GM21529 (cell line): ENCODE data around the gene PDCD11.
"Not testable (repeated sequence)": the region's sequence is repeated elsewhere in the genome, so short reads cannot be mapped to it uniquely, and the experiment has no call there.

Experiments
- ATAC-seq: cut with Tn5 transposase; IDR thresholded peaks from one replicate; pipeline ENCODE4 v1.9.1; 2021; ENCODE audit not compliant: unreplicated experiment

Gene PDCD11

DNA sequence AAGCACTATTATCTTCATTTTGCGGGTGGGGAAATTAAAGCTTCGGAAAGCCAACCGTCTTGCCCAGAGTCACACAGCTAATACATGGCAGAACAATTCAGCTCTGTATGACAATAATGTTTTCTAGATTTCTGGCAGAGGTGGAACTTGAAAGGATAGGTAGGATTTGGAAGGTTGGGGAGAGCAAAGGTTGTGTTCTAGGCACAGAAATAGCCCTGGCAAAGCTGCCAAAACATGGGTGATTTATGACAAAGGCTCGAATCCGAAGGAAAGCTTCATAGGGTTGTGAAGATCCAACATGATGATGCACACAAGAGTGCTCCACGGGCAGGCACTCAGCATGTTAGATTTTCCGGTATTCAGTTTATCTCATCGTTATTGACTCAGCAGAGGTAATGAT, 19.2 kb downstream of the PDCD11 start:
- no peak for ATAC-seq

DNA sequence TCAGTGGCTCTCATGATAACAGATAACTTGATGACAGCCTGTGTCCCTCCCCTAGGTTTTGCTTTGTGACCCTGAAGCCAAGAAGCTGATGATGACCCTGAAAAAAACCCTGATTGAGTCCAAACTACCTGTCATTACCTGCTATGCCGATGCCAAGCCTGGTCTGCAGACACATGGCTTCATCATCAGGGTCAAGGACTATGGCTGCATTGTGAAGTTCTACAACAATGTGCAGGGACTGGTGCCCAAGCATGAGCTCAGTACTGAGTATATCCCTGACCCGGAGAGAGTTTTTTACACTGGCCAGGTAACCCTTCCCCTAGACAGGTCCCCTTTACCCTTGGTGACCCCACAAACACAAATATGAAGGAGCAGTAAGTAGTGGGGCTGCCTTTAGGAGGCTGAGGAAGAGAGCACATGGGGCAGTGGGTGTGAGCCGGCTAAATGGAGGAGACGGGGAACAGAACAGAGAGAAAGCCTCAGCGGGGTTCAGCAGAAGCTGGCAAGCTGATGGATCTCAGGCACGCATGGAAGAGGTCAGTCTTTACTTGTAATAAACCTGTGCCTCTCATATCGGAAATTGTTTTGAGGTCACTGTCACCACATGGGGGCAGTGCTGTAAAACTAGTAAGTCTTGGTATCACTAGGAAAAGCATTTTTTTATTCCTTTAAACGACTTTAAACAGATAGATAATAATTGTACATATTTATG, 20.2 kb downstream of the PDCD11 start:
- ATAC-seq = no peak

DNA sequence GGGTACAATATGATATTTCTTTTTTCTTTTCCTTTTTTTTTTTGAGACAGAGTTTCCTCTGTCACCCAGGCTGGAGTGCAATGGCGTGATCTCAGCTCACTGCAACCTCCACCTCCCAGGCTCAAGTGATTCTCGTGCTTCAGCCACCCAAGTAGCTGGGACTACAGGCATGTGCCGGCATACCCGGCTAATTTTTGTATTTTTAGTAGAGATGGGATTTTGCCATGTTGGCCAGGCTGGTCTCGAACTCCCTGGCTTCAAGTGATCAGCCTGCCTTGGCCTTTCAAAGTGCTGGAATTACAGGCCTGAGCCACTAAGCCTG, 20.7 kb downstream of the PDCD11 start:
- ATAC-seq = not testable (repeated sequence)

DNA sequence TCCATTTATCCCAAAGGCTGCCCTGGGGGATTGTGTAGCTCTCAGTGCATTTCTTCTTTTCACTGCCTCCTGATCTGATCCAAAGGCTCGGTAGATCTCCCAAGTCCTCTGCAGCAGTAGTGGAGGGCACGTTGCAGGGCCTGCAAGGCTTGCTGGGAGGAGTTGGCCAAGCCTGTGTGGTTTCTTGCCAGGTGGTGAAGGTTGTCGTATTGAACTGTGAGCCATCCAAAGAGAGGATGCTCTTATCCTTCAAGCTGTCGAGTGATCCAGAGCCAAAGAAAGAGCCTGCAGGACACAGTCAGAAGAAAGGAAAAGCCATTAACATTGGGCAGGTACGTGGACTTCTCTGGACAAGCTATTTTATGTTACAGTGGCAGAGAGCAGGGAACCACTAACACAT, 21.2 kb downstream of the PDCD11 start:
- no peak for ATAC-seq

DNA sequence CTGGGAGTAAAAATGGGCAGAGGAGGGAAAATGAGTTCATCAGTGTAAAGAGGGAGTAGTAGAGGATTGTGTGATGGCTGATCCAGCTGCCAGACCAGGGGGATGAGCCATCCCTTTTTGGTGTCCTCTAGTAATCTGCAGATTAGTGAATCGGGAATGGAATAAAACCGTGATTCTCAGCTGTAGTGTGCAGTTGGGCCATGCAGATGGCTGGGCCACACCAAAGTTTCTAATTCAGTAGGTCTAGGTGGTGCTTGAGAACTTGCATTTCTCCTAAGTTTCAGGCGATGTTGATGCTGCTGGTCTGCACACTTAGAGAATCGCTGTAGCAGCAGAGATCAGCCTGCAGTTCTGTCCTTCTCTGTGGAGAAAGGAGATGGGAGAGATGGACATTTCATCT, 22.7 kb downstream of the PDCD11 start:
- ATAC-seq = no peak

DNA sequence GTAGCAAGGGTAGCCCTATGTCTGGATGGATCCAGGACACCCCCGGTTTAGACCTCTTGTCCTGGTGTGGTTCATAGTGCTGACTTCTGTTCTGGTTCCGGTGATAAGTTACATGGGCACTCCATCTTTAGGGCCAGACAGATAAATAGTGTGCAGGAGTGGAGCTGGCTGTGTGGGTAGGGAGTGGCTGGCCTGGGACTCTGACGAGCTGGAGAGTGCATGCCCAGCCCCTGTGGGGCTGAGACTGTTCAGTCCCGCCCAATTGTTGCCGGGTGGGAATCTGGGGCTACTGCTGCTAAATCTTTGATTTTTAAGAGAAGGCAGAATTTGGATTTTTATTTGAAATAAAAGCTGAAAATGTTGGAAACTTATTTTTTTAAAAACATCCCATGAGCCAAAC, 27.3 kb downstream of the PDCD11 start:
- no peak for ATAC-seq

DNA sequence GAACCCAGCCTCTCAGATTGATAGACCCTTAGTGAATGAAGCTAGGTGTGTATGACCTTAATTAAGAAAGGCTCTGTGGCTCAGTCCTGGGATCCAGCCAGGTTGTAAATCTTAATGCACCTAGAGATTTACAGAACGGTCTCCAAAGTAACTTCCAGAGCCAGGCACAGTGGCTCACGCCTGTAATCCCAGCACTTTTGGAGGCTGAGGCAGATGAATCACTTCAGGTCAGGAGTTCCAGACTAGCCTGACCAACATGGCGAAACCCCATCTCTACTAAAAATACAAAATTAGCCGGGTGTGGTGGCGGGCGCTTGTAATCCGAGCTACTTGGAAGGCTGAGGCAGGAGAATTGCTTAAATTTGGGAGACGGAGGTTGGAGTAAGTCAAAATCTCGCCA, 31.4 kb downstream of the PDCD11 start:
- ATAC-seq = no peak

DNA sequence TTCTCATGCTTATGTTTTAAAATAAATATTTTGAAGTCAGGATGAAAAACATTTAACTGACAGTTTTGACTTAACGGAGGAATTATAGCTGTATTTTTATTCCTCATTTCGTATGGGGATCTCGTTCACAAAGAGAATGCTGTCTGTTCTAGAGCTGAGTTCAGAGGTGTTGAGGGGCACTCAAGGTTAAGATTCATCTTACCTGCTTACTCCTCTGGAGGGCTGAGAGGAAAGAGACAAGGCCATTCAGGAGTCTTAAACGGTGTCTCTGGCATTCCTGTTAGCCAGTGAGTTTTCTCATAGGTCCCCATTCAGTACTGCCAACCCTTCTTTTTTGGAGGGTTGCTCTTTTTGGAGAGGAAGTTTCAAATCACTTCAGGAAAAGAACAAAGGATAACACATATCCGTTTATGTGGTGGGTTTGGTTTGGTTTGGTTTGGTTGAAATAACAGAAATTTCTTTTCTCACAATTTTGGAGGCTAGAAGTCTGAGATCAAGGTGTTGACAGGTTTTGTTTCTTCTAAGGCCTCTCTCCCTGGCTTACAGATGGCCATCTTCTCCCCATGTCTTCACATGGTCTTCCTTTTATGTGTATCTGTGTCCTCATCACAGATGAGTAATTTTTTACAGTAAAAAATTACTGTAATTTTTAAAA, 32.7 kb downstream of the PDCD11 start:
- ATAC-seq = no peak

DNA sequence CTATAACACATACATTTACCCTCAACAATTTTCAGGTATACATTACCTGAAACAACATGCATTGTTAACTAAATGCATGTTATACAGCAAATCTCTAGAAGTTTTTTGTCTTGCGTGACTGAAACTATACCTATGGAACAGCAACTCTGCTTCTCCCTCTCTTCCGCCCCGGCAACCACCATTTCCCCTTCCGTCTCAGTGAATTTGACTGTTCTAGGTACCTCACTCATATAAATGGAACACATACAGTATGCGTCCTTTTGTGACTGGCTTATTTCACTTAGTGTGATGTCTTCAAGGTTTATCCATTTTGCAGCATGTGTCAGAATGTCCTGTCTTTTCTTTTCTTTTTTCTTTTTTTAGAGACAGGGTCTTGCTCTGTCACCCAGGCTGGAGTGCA, 33.2 kb downstream of the PDCD11 start:
- no peak for ATAC-seq

DNA sequence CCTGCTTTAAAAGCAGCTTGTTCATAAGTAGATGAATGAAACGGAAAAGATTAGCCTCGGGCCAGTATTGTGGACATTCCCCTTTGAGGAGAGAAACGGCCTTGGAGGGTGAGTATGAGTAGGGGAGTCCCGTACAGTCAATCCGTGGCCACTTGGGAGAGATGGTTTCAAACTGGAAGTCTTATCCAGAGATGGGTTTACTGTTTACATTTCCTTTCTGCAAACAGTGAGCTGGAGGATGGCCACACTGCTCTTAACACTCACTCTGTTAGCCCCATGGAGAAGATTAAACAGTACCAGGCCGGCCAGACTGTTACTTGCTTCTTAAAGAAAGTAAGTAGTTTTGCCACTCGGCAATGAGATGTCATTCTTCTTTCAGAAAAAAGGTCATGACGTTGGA, 35.5 kb downstream of the PDCD11 start:
- no peak for ATAC-seq

DNA sequence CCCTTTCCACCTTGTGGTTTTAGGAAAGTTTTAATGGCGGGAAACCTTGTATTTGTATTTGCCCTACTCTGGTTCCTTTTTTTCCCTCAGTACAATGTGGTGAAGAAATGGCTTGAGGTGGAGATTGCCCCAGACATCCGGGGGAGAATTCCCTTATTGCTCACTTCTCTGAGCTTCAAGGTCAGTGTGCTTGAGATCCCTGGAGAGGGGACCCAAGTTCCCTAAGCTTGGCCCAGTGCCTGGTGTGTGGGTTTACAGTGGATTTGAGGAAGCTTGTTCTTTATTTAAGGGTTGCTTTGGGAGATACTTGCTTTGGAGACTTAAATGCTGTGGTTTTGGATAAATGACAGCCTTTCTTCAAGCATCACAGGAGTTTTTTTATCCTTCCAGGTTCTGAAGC, 37.4 kb downstream of the PDCD11 start:
- ATAC-seq = no peak

DNA sequence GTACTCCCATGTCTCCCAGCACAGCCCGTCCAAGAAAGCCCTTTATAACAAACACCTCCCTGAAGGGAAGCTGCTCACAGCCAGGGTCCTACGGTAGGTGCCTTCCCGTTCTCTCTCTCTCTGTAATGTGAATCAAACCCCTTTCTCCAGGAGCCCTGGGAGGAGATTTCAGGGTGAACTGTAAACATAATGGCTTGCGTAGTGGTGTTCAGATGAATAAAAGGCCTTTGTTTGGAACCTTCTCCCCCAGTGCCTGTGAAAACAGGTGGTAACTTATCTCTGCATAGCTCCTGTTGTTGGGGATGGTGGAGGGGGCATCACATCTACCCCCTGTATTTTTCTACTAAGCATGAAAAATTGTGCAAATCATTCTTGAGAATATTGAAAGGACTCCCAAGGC, 43.4 kb downstream of the PDCD11 start:
- ATAC-seq = no peak

DNA sequence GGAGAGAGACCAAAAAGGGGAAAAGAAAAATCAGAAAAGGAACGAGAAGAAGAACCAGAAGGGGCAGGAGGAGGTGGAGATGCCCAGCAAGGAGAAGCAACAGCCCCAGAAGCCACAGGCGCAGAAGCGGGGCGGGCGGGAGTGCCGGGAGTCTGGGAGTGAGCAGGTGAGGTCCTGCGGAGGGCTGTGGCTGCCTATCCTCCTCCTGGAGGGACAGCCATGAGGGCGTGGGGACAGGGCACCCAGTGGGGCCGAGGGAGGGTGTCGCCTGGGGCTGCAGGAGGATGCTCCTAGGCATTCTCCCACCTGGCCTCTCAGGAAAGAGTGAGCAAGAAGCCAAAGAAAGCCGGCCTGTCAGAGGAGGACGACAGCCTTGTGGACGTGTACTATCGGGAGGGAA, 44.0 kb downstream of the PDCD11 start:
- no peak for ATAC-seq

DNA sequence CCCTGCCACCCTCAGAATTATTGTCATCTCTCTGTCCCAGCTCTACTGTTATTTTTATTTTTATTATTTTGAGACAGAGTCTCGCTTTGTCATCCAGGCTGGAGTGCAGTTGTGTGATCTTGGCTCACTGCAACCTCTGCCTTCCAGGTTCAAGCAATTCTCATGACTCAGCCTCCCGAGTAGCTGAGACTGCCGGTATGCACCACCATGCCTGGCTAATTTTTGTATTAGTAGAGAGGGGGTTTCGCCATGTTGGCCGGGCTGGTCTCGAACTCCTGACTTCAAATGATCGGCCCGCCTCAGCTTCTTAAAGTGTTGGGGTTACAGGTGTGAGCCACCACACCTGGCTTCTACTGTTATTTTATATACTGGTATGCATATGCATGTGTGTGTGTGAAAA, 44.8 kb downstream of the PDCD11 start:
- no peak for ATAC-seq

DNA sequence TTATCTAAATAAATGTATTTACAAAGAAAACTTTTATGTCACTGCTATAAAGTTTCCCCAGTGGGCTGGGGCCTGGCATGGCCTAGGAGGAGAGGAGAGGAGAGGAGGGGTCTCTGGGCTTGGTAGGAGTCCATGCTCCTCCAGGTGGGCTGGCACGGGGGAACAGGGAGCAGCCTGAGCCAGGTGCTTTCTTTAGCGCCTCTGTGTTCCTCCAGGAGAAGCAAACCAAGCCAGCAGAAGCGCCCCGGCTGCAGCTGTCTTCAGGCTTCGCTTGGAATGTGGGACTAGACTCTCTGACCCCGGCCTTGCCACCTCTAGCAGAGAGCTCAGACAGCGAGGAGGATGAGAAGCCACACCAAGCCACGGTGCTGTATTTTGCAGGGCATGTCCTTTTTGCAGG, 45.2 kb downstream of the PDCD11 start:
- no peak for ATAC-seq

DNA sequence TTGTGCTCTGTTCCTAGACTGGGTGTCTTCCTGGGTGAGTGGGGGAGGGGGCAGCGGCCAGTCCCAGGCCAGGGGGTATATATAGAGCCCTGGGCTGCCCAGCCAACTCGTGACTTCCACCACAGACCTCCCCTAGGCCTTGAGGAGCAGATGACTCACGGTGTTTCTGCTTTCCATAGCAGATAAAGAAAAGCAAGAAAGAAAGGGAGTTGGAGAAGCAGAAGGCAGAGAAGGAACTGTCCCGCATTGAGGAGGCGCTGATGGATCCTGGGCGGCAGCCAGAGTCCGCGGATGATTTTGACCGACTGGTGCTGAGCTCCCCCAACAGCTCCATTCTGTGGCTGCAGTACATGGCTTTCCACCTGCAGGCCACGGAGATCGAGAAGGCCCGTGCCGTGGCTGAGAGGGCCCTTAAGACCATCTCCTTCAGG, 45.6 kb downstream of the PDCD11 start:
- ATAC-seq = no peak

DNA sequence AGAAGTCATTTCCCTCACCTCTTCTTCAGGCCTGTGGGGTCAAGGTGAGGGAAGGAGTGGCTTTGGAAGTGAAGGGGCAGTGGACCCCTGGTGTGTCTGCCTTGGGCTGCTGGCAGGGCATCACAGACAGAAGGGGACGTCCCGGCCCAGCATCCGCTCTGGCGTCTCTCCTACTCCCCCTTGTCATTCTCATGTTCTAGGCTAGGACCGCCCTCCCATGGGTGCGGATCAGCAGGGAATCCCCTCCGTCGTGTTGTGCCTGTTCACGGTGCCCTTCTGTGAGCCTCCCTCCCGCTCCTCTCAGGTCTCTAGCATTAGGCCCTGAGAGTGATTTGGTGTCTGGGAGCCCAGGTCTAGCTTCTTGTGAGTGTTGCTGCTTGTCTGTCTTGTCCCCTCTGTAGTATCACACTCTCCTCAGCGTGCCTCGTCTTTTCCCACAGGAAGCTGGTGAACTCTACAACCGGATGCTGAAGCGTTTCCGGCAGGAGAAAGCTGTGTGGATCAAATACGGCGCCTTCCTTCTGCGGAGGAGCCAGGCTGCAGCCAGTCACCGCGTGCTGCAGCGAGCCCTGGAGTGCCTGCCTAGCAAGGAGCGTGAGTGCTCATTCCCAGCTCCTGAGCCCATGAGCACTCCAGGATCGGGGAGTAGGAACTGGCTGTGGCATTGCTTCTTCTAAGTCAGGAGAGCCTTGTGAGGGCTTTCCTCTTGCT, 47.2 kb downstream of the PDCD11 start:
- ATAC-seq = no peak

DNA sequence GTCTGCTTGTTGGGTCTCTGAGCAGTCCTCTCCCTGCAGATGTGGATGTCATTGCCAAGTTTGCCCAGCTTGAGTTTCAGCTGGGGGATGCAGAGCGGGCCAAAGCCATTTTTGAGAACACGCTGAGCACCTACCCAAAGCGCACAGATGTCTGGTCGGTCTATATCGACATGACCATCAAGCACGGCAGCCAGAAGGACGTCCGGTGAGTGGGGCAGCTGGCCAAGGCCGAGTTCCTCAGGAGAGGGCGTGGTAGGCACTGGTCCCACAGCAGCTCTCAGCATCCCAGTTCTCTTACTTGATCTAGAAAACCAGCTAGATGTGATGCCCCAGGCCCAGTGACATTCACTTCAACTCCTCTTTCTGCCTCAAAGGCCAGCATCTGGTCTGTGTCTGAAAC, 48.1 kb downstream of the PDCD11 start:
- no peak for ATAC-seq

DNA sequence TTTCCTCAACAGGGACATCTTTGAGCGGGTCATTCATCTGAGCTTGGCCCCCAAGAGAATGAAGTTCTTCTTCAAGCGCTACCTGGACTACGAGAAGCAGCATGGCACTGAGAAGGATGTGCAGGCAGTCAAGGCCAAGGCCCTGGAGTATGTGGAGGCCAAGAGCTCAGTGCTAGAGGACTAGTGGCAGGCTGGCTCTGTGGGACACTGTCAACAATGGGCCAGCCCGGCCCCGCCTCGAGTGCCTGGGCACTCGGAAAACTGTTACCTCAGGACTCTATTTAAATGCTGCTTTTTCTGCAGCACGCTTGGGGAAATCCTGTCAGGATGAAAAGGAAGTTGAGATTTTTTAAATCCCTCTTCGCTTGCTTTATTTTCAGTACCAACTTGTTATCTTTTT, 48.9 kb downstream of the PDCD11 start:
- ATAC-seq = no peak

DNA sequence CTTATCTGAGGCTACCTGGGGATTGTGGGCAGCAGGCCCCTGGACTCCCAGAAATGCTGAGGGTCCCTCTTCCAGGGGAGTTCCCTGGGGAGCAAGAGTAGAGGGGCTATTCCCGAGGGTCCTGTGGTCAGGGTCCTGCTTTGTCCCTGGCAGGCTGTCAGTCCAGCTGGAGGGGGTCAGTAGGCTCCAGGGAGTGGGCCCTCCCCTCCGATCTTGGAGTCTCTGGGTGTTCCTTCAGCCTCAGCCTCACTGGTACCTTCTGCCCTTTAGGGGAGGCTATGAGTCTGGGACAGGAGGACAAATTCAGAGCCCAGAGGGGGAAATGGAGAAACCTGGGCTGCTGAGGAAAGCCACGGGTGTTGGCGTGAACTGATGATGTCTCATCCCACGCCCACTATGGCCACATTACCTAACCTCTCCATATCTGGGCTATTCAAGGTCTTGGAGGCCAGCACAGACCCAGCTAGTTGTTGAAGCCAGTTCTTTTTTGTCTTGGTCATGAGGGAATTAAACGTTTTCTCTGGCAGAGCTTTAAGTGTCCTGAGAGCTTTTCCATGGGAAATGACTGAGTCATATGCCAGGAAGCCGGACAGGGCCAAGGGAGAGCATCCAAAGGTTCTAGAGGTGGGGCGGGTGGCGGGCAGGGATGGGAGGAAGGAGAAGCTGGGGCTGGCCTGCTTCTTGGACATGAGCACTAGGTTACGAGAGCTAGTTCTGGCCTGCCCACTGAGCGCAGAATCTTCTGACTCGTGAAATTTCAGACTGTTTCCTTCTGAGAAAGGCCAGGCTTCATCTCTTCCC, 49.5 kb downstream of the PDCD11 start:
- ATAC-seq = no peak

DNA sequence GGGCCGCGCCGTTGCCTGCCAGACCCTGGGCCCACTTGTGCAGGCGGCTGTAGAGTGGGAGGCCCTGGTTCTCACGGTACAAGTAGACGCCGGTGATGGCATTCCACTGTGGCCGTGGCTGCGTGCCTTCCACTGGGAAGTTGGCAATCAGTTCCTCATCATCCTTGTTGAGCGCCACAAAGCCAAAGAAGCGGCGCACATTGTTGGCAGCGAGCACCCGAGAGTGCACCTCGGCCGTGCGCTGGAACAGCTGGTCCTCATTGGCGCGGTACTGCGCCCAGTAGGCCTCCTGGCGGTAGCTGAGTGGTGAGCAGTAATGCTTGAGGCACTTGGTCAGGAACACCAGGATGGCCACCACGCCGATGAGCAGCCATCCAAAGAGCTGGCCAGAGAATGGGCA, 50.8 kb downstream of the PDCD11 start:
- no peak for ATAC-seq

DNA sequence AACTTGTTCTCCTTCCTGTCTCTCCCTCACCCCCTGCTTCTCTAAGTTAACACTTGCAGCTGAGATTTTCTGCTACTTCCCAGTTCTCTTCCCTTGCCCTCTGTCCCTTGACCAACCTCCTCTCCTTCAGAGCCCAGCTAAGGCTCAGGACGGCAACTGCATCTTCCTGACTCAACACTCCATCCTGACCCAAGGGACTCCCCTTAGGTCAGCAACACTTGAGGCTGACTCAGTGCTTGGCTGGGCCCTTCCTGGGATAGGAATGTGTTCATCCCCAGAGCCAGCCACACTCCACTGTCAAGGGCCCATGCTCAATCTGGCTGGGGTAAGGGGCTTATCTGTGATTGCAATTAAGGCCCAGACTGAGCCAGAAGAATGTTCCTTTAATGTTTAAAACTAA, 52.3 kb downstream of the PDCD11 start:
- ATAC-seq = no peak
